A549 (cell line): Measurements from ENCODE around the gene RSPH4A. TPM values are rescaled to one million over a fixed set of nuclear protein-coding genes. Genes with fewer than 3 reads are reported as not detected.

Experiments
- ATAC-seq, 2 experiments: fragments of 200-7000 bp in 1 of 2; fragments of >200 bp in 1 of 2; cut with Nextera tagmentation in 1 of 2; cut with Tn5 transposase in 1 of 2; 3 replicates each; pipeline versions ENCODE4 v1.8.0 to v1.9.1; 2018 to 2020; ENCODE audit warnings: mild to moderate bottlenecking in 1 of 2, moderate library complexity in 1 of 2
- CTCF ChIA-PET: fragments of 300-600 bp; sonication (Branson Sonifier 250); formaldehyde crosslinking; extraction: SDS; loops from one replicate; lab custom pipeline; 2021; ENCODE audit warnings: antibody characterized with exemption, inconsistent platforms; lab: Yijun Ruan, JAX
- POLR2A ChIA-PET: fragments of 350-600 bp; formaldehyde crosslinking; extraction: SDS; loops from one replicate; lab custom pipeline; 2021; ENCODE audit warnings: antibody characterized with exemption, inconsistent platforms; lab: Yijun Ruan, JAX
- DNase-seq, 2 experiments: peaks; one replicate each; pipeline versions ENCODE4 v3.0.0 to v3.0.0-alpha.2; 2011 to 2016; ENCODE audit warnings: low read depth in 1 of 2, low spot score in 1 of 2
- FAIRE-seq: peaks from 2 replicates; lab custom pipeline; 2011; peaks lifted over from hg19 to GRCh38; lab: Jason Lieb, UNC
- H3K27ac ChIP-seq, 2 experiments: fragments of >200 bp; sonication (Bioruptor Twin); formaldehyde crosslinking; 3 replicates each; pipeline ENCODE4 v1.5.1; 2016 to 2017
- H3K4me1 ChIP-seq: fragments of >200 bp; sonication (Bioruptor Twin); formaldehyde crosslinking; 3 replicates; pipeline ENCODE4 v1.6.1; 2016
- H3K4me2 ChIP-seq: fragments of >200 bp; sonication (Bioruptor Twin); formaldehyde crosslinking; 3 replicates; pipeline ENCODE4 v1.6.1; 2016
- H3K4me3 ChIP-seq: fragments of >200 bp; sonication (Bioruptor Twin); formaldehyde crosslinking; 3 replicates; pipeline ENCODE4 v1.5.1; 2016
- H3K9me3 ChIP-seq: fragments of >200 bp; sonication (Bioruptor Twin); formaldehyde crosslinking; 3 replicates; pipeline ENCODE4 v1.6.1; 2016
- BCL3 ChIP-seq: fragments of >200 bp; sonication (Bioruptor Twin); formaldehyde crosslinking; IDR thresholded peaks from 3 replicates; pipeline ENCODE4 v1.6.1; 2016
- CBX2 ChIP-seq: fragments of 200-600 bp; sonication (generic); IDR thresholded peaks from 2 replicates; pipeline ENCODE4 v1.6.1; 2016; ENCODE audit warnings: low read depth, mild to moderate bottlenecking, borderline replicate concordance
- CBX8 ChIP-seq: fragments of 200-600 bp; sonication (generic); IDR thresholded peaks from 2 replicates; pipeline ENCODE4 v1.6.1; 2016
- CEBPB ChIP-seq, 2 experiments: fragments of >200 bp in 1 of 2; sonication (Bioruptor Twin) in 1 of 2; formaldehyde crosslinking in 1 of 2; IDR thresholded peaks; 2 replicates each; pipeline ENCODE4 v1.6.1; 2012 to 2016
- CHD4 ChIP-seq: fragments of 200-600 bp; sonication (generic); IDR thresholded peaks from 2 replicates; pipeline ENCODE4 v1.6.1; 2016; ENCODE audit warnings: antibody characterized with exemption, mild to moderate bottlenecking, borderline replicate concordance
- CTCF ChIP-seq: fragments of >200 bp; sonication (Bioruptor Twin); formaldehyde crosslinking; IDR thresholded peaks from 3 replicates; pipeline ENCODE4 v1.5.1; 2016
- EHF ChIP-seq: fragments of 250-450 bp; sonication (Bioruptor Pico); IDR thresholded peaks from 2 replicates; pipeline ENCODE4 v1.5.0; 2020; ENCODE audit warnings: mild to moderate bottlenecking
- ELK1 ChIP-seq: fragments of 150-350 bp; IDR thresholded peaks from 2 replicates; pipeline ENCODE4 v1.6.1; 2014; ENCODE audit warnings: low read depth, mild to moderate bottlenecking, low read length
- GATA3 ChIP-seq: IDR thresholded peaks from 2 replicates; pipeline ENCODE4 v1.6.1; 2012; ENCODE audit warnings: borderline replicate concordance
- HMGXB4 ChIP-seq: fragments of 250-450 bp; sonication (Bioruptor Pico); IDR thresholded peaks from 2 replicates; pipeline ENCODE4 v1.5.0; 2021; ENCODE audit warnings: mild to moderate bottlenecking, moderate library complexity, borderline replicate concordance
- HOXA7 ChIP-seq: fragments of 250-450 bp; sonication (Bioruptor Pico); IDR thresholded peaks from 2 replicates; pipeline ENCODE4 v1.5.0; 2020; ENCODE audit warnings: mild to moderate bottlenecking, moderate library complexity
- HOXB13 ChIP-seq: fragments of 250-450 bp; sonication (Bioruptor Pico); IDR thresholded peaks from 2 replicates; pipeline ENCODE4 v1.5.0; 2020; ENCODE audit warnings: low read depth, mild to moderate bottlenecking, moderate library complexity
- KDM5A ChIP-seq: fragments of 200-600 bp; sonication (generic); IDR thresholded peaks from 2 replicates; pipeline ENCODE4 v1.6.1; 2016; ENCODE audit warnings: antibody characterized with exemption, mild to moderate bottlenecking
- MAFK ChIP-seq: fragments of 450-650 bp; IDR thresholded peaks from 2 replicates; pipeline ENCODE4 v1.6.1; 2014; ENCODE audit not compliant: partially characterized antibody
- MAX ChIP-seq: IDR thresholded peaks from 2 replicates; pipeline ENCODE4 v1.6.1; 2012
- MAZ ChIP-seq: fragments of 150-350 bp; IDR thresholded peaks from 2 replicates; pipeline ENCODE4 v1.6.1; 2014; ENCODE audit warnings: antibody characterized with exemption, low read depth, low read length, borderline replicate concordance
- NPAS2 ChIP-seq: fragments of 250-450 bp; sonication (Bioruptor Pico); IDR thresholded peaks from 2 replicates; pipeline ENCODE4 v1.8.0; 2022; ENCODE audit warnings: mild to moderate bottlenecking, moderate library complexity, borderline replicate concordance
- NR3C1 ChIP-seq: fragments of >200 bp; sonication (Bioruptor Twin); formaldehyde crosslinking; IDR thresholded peaks from 3 replicates; pipeline ENCODE4 v1.6.1; 2017
- PBX3 ChIP-seq: IDR thresholded peaks from 2 replicates; pipeline ENCODE4 v1.6.1; 2012
- POLR2A ChIP-seq: IDR thresholded peaks from 2 replicates; pipeline ENCODE4 v1.6.1; 2012; ENCODE audit warnings: mild to moderate bottlenecking, low read length
- POLR2AphosphoS2 ChIP-seq: conservative IDR thresholded peaks from 2 replicates; pipeline ENCODE4 v1.6.1; 2012; ENCODE audit warnings: low read length, improper control_type of control experiment, inconsistent platforms
- RARB ChIP-seq: fragments of 250-450 bp; sonication (Bioruptor Pico); IDR thresholded peaks from 2 replicates; pipeline ENCODE4 v1.8.0; 2021; ENCODE audit warnings: mild to moderate bottlenecking, moderate library complexity
- SMC3 ChIP-seq: fragments of >200 bp; sonication (Bioruptor Twin); formaldehyde crosslinking; IDR thresholded peaks from 3 replicates; pipeline ENCODE4 v1.6.1; 2018; ENCODE audit warnings: inconsistent platforms
- TP53 ChIP-seq: fragments of 250-450 bp; sonication (Bioruptor Pico); IDR thresholded peaks from 2 replicates; pipeline ENCODE4 v1.5.0; 2021; ENCODE audit warnings: mild to moderate bottlenecking, moderate library complexity
- USF2 ChIP-seq: fragments of 450-650 bp; IDR thresholded peaks from 2 replicates; pipeline ENCODE4 v1.6.1; 2014; ENCODE audit warnings: antibody characterized with exemption
- whole genome bisulfite sequencing: methylation state at CpG from one replicate; pipeline ENCODE4 v1.1.6; 2017; ENCODE audit errors: missing lambda C conversion rate; 5-methylcytosine and 5-hydroxymethylcytosine counted together
- polyA plus RNA-seq, 4 experiments: library from polyadenylated mRNA; depleted of rRNA in 3 of 4; stranded (reverse); fragments of >200 nt; fragmentation: RNase III in 1 of 4; extraction: RNeasy Plus Mini Kit Qiagen cat#74134 plus additional on column Dnase treatment in 1 of 4; gene quantifications; 2 replicates in 3 of 4; 3 replicates in 1 of 4; pipeline ENCODE4 v1.2.3, GENCODE V29; 2011 to 2017

Gene RSPH4A
- polyA plus RNA-seq, 2 of the 4 experiments (the other 2 are of a cell fraction), result 0.13 to 0.28 TPM

GRCh38 chr6:116580198-116580597 is 36.1 kb upstream of the RSPH4A start:
- DNase-seq (no peak), FAIRE-seq (no peak), ATAC-seq (no peak)
- H3K4me3 ChIP-seq, result no peak overlapping the region
- TF ChIP-seq KDM5A, result no peak
- TF ChIP-seq POLR2AphosphoS2, result no peak
- TF ChIP-seq CTCF, result no peak
- TF ChIP-seq NR3C1, result no peak
- no peak for TF ChIP-seq CBX2
- TF ChIP-seq BCL3, result no peak
- no peak for TF ChIP-seq CHD4
- no peak for TF ChIP-seq ELK1
- no peak for TF ChIP-seq MAZ
- TF ChIP-seq HMGXB4, result no peak
- TF ChIP-seq MAFK, result no peak
- no peak for TF ChIP-seq CEBPB (IDR thresholded peaks at IDR 0.05)
- TF ChIP-seq SMC3, result no peak
- no peak for TF ChIP-seq EHF (CRISPR knock-in tag)
- no peaks in the 10 kb centered on the region for H3K4me1 ChIP-seq
- no peak overlapping the region for H3K4me2 ChIP-seq
- WGBS, result 89% methylated on average over 2 of the region's 2 CpGs
- ChIA-PET POLR2A (interaction anchor here (1.1 to 1.4 kb wide), 2 partner anchors 10 to 36 kb away, joined by 3 read pairs; partner anchors contain the start of gene RSPH4A), CTCF (interaction anchor here (1.0 kb wide), 1 partner anchor 9 kb away, joined by 3 read pairs; the partner anchor contains the start of gene RWDD1)
- H3K27ac ChIP-seq, result no peak overlapping the region
- H3K9me3 ChIP-seq, result no peaks in the 10 kb centered on the region

- no peak for DNase-seq
- Histone ChIP-seq H3K4me2 (no peak overlapping the region), H3K4me3 (no peak overlapping the region), H3K9me3 (no peaks in the 10 kb centered on the region), H3K27ac (no peak overlapping the region), H3K4me1 (no peaks in the 10 kb centered on the region)
- no peak for ATAC-seq
- ChIA-PET POLR2A (no interaction called here), CTCF (no interaction called here)
- FAIRE-seq, result no peak
- TF ChIP-seq CBX8 (no peak), NR3C1 (no peak), HOXA7 (no peak), PBX3 (no peak), TP53 (CRISPR knock-in tag) (no peak), BCL3 (no peak), NPAS2 (no peak), MAX (no peak), CTCF (no peak), USF2 (no peak), GATA3 (no peak), SMC3 (no peak), POLR2A (no peak), MAZ (no peak), HOXB13 (CRISPR knock-in tag) (no peak), CHD4 (no peak), POLR2AphosphoS2 (no peak), RARB (CRISPR knock-in tag) (no peak)
Observed at GRCh38 chr6:116586276-116586675, 30.0 kb upstream of the RSPH4A start.
